GM19193 (cell line): ENCODE results near the gene ETV6.

ENCODE experiments used
- POLR2A ChIP-seq: IDR thresholded peaks from 4 replicates; pipeline ENCODE4 v1.6.1; 2011; ENCODE audit not compliant: insufficient read depth, insufficient read length; ENCODE audit errors: extremely low read depth

ETV6 gene

DNA sequence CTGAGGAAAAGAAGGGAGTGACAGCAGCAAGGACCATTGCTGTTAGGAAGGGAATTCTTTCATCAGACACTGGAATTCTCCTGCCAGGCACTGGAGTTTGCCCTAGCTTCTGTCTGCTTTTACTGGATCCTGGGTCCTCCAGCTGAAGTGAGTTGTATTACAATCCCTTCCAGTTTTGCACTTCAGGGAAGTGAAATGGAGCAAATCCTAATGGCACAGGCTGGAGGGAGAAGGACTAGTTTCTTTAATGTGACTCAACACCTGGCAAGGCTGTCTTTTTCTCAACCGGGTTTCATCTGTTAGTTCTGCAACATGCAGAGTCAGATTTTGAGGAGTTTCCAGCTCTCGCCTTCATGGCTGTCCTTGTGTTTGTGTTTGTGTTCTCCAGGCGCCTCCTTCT, 45.8 kb downstream of the ETV6 start:
- peak; percentile 26 for TF ChIP-seq POLR2A

DNA sequence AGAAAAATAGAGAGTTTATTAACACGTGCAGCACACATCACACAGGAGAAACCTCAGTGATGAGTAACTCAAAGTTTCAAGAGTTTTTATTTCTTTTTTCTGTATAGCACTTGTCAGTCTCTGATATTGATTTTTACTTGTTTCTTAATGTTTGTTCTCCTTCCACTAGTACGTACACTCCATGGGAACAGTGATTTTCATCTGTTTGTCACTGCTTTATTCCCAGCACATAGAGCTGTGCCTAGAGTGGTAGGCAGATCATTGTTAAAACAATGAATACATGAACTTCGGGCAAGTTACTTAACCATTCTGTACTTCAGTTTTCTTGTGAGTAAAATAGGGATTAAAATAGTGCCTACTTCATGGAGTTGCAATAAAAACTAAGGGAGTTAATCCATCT, 46.6 kb downstream of the ETV6 start:
- no peak for TF ChIP-seq POLR2A

DNA sequence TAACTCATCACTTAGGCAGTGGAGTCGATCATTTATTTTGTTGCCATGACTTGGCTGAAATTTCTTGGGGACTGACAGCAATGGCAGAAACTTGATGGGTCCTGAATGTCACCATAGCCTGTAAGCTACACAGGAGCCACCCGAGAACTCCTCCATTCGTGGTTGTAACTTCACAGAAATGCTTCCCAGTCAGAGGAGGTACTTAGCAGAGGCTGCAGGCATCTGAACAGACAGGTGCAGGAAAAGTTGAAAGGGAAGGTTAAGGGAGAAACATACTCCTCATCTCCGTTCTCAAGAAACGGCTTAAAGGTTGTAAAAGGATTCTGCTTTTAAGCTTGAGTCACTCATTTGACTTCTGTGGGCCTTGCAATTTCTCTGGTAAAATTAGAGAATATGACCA, 47.7 kb downstream of the ETV6 start:
- TF ChIP-seq POLR2A = no peak

GRCh38 chr12:11697670-11698387, 48.4 kb downstream of the ETV6 start:
- TF ChIP-seq POLR2A = no peak

- no peak for TF ChIP-seq POLR2A
These were observed 49.3 kb downstream of the ETV6 start for GRCh38 chr12:11698729-11699128.

DNA sequence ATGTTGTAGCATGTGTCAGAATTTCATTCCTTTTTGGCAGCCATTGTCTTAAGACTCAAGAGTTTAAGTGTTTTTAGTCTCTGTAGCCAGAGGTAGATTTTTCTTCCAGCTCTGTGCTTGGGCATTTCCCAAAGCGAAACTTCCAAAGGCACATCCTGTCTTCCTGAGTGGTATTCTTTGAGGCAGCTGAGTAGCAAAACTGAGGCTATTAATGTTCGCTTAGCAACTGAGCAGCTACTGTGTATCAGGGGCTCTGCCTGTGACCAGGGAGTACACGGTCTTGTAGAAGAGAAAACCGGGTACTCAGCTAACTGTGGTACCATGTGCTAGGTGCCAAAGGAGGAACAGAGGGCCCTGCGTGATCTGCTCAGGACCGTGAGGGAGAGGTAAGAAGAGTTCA, 52.0 kb downstream of the ETV6 start:
- TF ChIP-seq POLR2A = no peak

GRCh38 chr12:11702959-11703358, 53.5 kb downstream of the ETV6 start:
- peak; percentile 14 for TF ChIP-seq POLR2A

- TF ChIP-seq POLR2A = no peak
These were observed 53.9 kb downstream of the ETV6 start for GRCh38 chr12:11703378-11703777.

- no peak for TF ChIP-seq POLR2A
These were observed 54.6 kb downstream of the ETV6 start for GRCh38 chr12:11704089-11704488.

- no peak for TF ChIP-seq POLR2A
These were observed 55.5 kb downstream of the ETV6 start for GRCh38 chr12:11705010-11705409.

GRCh38 chr12:11706509-11707379, 57.3 kb downstream of the ETV6 start:
- no peak for TF ChIP-seq POLR2A

DNA sequence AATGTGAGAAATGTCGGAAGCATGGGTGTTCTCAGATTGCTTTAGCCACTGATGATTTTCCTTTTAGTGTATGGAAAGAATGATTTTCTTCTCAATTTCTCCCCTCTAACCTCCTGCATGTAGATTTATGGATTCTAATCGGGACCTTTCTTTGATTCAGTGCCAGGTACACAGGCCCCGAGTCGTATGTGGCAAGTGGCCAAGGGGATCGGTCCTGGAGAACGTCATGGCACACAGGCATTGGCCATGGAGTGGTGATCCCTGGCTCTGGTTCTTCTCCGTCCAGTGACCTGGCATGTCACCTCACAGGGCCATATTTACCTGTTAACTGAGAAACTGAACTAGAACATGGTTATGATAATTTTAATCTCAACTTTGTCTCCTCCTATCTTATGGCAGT, 58.1 kb downstream of the ETV6 start:
- no peak for TF ChIP-seq POLR2A

DNA sequence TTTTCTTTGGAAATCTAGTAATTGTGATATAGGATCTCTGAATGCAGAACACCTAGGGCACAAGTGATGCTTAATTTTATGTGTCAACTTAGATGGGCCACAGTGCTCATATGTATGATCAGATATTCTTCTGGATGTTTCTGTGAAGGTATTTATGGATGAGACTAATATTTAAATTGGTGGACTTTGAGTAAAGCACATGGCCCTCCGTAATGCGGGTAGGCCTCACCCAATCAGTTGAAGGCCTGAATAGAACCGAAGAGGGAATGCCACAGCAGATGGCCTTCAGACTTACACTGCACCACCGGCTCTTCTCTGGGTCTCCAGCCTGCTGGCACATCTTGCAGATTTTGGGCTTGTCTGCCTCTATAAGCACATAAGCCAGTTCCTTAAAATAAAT, 60.0 kb downstream of the ETV6 start:
- no peak for TF ChIP-seq POLR2A

- TF ChIP-seq POLR2A = no peak
These were observed 61.0 kb downstream of the ETV6 start for GRCh38 chr12:11710431-11710830.

DNA sequence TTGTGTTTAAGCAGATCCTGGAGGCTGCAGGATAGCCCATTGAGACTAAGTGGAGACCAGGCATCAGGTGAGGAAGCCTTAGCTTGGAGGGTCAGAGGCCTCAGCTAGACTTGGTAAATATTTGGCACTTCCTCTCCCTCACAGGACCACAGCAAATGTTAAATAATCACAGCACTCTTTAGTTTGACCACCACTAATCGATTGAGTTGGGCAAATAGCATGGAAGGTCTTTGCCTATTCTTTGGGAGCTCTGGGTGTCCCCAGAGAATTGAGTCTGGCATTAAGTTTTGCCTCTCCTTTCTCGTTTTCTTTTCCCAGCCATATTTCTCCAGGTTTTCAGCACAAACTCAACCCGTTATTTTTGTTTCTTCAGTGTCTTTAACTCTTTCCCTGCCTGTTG, 61.4 kb downstream of the ETV6 start:
- no peak for TF ChIP-seq POLR2A

GRCh38 chr12:11711651-11712327, 62.3 kb downstream of the ETV6 start:
- TF ChIP-seq POLR2A = no peak

GRCh38 chr12:11712491-11712890, 63.0 kb downstream of the ETV6 start:
- TF ChIP-seq POLR2A = no peak

- no peak for TF ChIP-seq POLR2A
These were observed 63.7 kb downstream of the ETV6 start for GRCh38 chr12:11713202-11713601.
